Ascending aorta (tissue), 1 donor: ENCODE measurements around the gene GEMIN8. TPM values are rescaled to one million over a fixed set of nuclear protein-coding genes. Genes with fewer than 3 reads are reported as not detected.

Experiments used
- total RNA-seq: library from RNA; depleted of rRNA; stranded (reverse); fragments of >200 nt; gene quantifications from one replicate; pipeline ENCODE4 v1.1.0, GENCODE V29; 2016

Gene GEMIN8
- total RNA-seq, 1 donor from 2014 or later, result 1.5 TPM

Other genes starting within 250 kb of the GEMIN8 start
- 18.6 TPM for gene GPM6B, start 212.8 kb downstream of the GEMIN8 start, total RNA-seq